Neuronal stem cell (in vitro differentiated cells): ENCODE measurements around the gene BMP4.

Source experiments
- DNase-seq: peaks from one replicate; pipeline ENCODE4 v3.0.0-alpha.2; 2013; ENCODE audit warnings: low spot score
- H2AFZ ChIP-seq: one replicate; pipeline ENCODE4 v1.6.1; 2013; ENCODE audit warnings: mild to moderate bottlenecking, low read length, inconsistent platforms
- H2AK5ac ChIP-seq: 2 replicates; pipeline ENCODE4 v1.6.1; 2013; ENCODE audit warnings: low read depth, mild to moderate bottlenecking, inconsistent platforms, low read length, moderate library complexity, mixed read lengths
- H2BK120ac ChIP-seq: 2 replicates; pipeline ENCODE4 v1.6.1; 2013; ENCODE audit warnings: low read depth, mild to moderate bottlenecking, inconsistent platforms, low read length, moderate library complexity, mixed read lengths
- H2BK12ac ChIP-seq: one replicate; pipeline ENCODE4 v1.6.1; 2013; ENCODE audit warnings: low read length, inconsistent platforms
- H2BK15ac ChIP-seq: 2 replicates; pipeline ENCODE4 v1.6.1; 2013; ENCODE audit warnings: mild to moderate bottlenecking, low read length, inconsistent platforms, mixed read lengths
- H2BK5ac ChIP-seq: one replicate; pipeline ENCODE4 v1.6.1; 2013; ENCODE audit warnings: inconsistent platforms, mild to moderate bottlenecking, low read length, moderate library complexity
- H3K14ac ChIP-seq: one replicate; pipeline ENCODE4 v1.6.1; 2013; ENCODE audit warnings: low read length, inconsistent platforms
- H3K18ac ChIP-seq: 2 replicates; pipeline ENCODE4 v1.6.1; 2013; ENCODE audit warnings: low read length, inconsistent platforms
- H3K23ac ChIP-seq: 2 replicates; pipeline ENCODE4 v1.6.1; 2013; ENCODE audit warnings: low read depth, mild to moderate bottlenecking, mixed read lengths, low read length, inconsistent platforms; ENCODE audit not compliant: poor library complexity
- H3K27ac ChIP-seq: replicated peaks from 3 replicates; pipeline ENCODE4 v1.5.1; 2013; ENCODE audit warnings: low read length, inconsistent platforms
- H3K27me3 ChIP-seq, 3 experiments: 2 replicates each; pipeline ENCODE4 v1.6.1; 2013; ENCODE audit warnings: low read length in 3 of 3, mild to moderate bottlenecking in 2 of 3, inconsistent platforms in 1 of 3, low read depth in 1 of 3, mixed read lengths in 1 of 3, moderate library complexity in 1 of 3; ENCODE audit not compliant: control insufficient read depth in 3 of 3, insufficient read depth in 3 of 3
- H3K36me3 ChIP-seq, 2 donors: replicated peaks in 1 of 2; 2 replicates each; pipeline ENCODE4 v1.6.1; 2013; ENCODE audit warnings: low read length in 2 of 2; ENCODE audit not compliant: control insufficient read depth in 2 of 2, insufficient read depth in 2 of 2
- H3K4ac ChIP-seq: 2 replicates; pipeline ENCODE4 v1.6.1; 2013; ENCODE audit warnings: inconsistent platforms, mild to moderate bottlenecking, low read length, moderate library complexity
- H3K4me1 ChIP-seq, 2 donors: 1 replicate in 1 of 2; 2 replicates in 1 of 2; pipeline ENCODE4 v1.6.1; 2013; ENCODE audit warnings: low read length in 2 of 2, low read depth in 1 of 2; ENCODE audit not compliant: control insufficient read depth in 2 of 2, insufficient read depth in 1 of 2
- H3K4me2 ChIP-seq: one replicate; pipeline ENCODE4 v1.6.1; 2013; ENCODE audit warnings: mild to moderate bottlenecking, low read length, inconsistent platforms; ENCODE audit not compliant: insufficient read depth, poor library complexity, severe bottlenecking
- H3K4me3 ChIP-seq, 2 donors: 2 replicates each; pipeline ENCODE4 v1.5.1; 2013; ENCODE audit warnings: low read length in 2 of 2, mild to moderate bottlenecking in 2 of 2, inconsistent platforms in 1 of 2, moderate library complexity in 1 of 2
- H3K79me1 ChIP-seq: one replicate; pipeline ENCODE4 v1.6.1; 2013; ENCODE audit warnings: low read depth, mild to moderate bottlenecking, inconsistent platforms, low read length, moderate library complexity
- H3K9ac ChIP-seq: one replicate; pipeline ENCODE4 v1.6.1; 2013; ENCODE audit warnings: mild to moderate bottlenecking, low read depth, low read length, inconsistent platforms; ENCODE audit not compliant: poor library complexity
- H3K9me3 ChIP-seq, 2 donors: replicated peaks in 1 of 2; 2 replicates each; pipeline versions ENCODE3 to v1.6.1; 2013; ENCODE audit warnings: low read length in 2 of 2, mild to moderate bottlenecking in 2 of 2, inconsistent platforms in 1 of 2, low read depth in 1 of 2, mixed read lengths in 1 of 2, moderate library complexity in 1 of 2; ENCODE audit not compliant: control insufficient read depth in 2 of 2, insufficient read depth in 1 of 2
- H4K8ac ChIP-seq: one replicate; pipeline ENCODE4 v1.6.1; 2013; ENCODE audit warnings: low read depth, mild to moderate bottlenecking, inconsistent platforms, low read length, moderate library complexity
- H4K91ac ChIP-seq: one replicate; pipeline ENCODE4 v1.6.1; 2013; ENCODE audit warnings: low read length, low read depth, mild to moderate bottlenecking, inconsistent platforms; ENCODE audit not compliant: poor library complexity
- WGBS, 2 donors: extraction: QIAGEN DNeasy Blood & Tissue Kit; methylation state at CpG; one replicate each; pipeline ENCODE4 v1.1.7; 2013; ENCODE audit warnings: missing lambda C conversion rate in 2 of 2, mixed read lengths in 1 of 2; ENCODE audit not compliant: insufficient read length in 2 of 2, insufficient replicate concordance in 1 of 2; ENCODE audit errors: extremely low coverage in 2 of 2; 5-methylcytosine and 5-hydroxymethylcytosine counted together

The BMP4 gene

GRCh38 chr14:53958628-53959027, 2.0 kb upstream of the BMP4 start:
- H3K4me3 ChIP-seq = no peak overlapping the region
- no peaks in the 10 kb centered on the region for H3K9me3 ChIP-seq
- no peak overlapping the region for H3K4me2 ChIP-seq
- no peak overlapping the region for H2BK120ac ChIP-seq
- no peak overlapping the region for H3K4ac ChIP-seq
- no peak overlapping the region for H4K91ac ChIP-seq
- H2AFZ ChIP-seq = no peak overlapping the region
- H3K36me3 ChIP-seq = no peaks in the 10 kb centered on the region
- H3K4me1 ChIP-seq = peaks cover 2 to 11% of the 10 kb centered on the region in 2 donors
- H3K79me1 ChIP-seq = peaks cover 4% of the 10 kb centered on the region
- H3K27ac ChIP-seq = no peak overlapping the region
- H2BK5ac ChIP-seq = no peak overlapping the region
- H3K14ac ChIP-seq = no peak overlapping the region
- H3K9ac ChIP-seq = no peak overlapping the region
- H2BK15ac ChIP-seq = no peak overlapping the region
- no peak for DNase-seq
- WGBS, 2 donors = no CpG with 5 or more reads among the region's 2 CpGs
- no peak overlapping the region for H3K23ac ChIP-seq
- H2BK12ac ChIP-seq = no peak overlapping the region
- H3K27me3 ChIP-seq = peaks cover 25 to 95% (median 54%) of the 10 kb centered on the region in 3 experiments
- no peak overlapping the region for H4K8ac ChIP-seq
- H3K18ac ChIP-seq = no peak overlapping the region
- no peak overlapping the region for H2AK5ac ChIP-seq

- Histone ChIP-seq H3K36me3 (no peaks in the 10 kb centered on the region), H3K4me3 (no peak overlapping the region), H3K9ac (no peak overlapping the region), H2AFZ (no peak overlapping the region), H3K27me3 (peaks cover 20 to 92% (median 49%) of the 10 kb centered on the region in 3 experiments), H4K91ac (no peak overlapping the region), H3K23ac (no peak overlapping the region), H3K4ac (no peak overlapping the region), H2BK120ac (no peak overlapping the region), H2BK12ac (no peak overlapping the region), H2AK5ac (no peak overlapping the region), H3K18ac (no peak overlapping the region), H2BK15ac (no peak overlapping the region), H4K8ac (no peak overlapping the region), H3K9me3 (no peaks in the 10 kb centered on the region), H3K14ac (no peak overlapping the region), H3K4me2 (no peak overlapping the region), H3K27ac (no peak overlapping the region), H2BK5ac (no peak overlapping the region), H3K4me1 (peaks cover 4 to 6% of the 10 kb centered on the region in 2 donors), H3K79me1 (no peaks in the 10 kb centered on the region)
- DNase-seq = no peak
These were observed 1.1 kb upstream of the BMP4 start for GRCh38 chr14:53957739-53958138.

- DNase-seq = no peak
- H3K4me2 ChIP-seq = peak overlapping the region; percentile 56
These were observed 776 bp downstream of the BMP4 start for GRCh38 chr14:53955671-53956426.

GRCh38 chr14:53955229-53955556, 1.4 kb downstream of the BMP4 start:
- H4K91ac ChIP-seq = no peak overlapping the region
- peaks cover 20 to 98% (median 69%) of the 10 kb centered on the region in 3 experiments for H3K27me3 ChIP-seq
- H3K79me1 ChIP-seq = no peaks in the 10 kb centered on the region
- H3K9me3 ChIP-seq = no peaks in the 10 kb centered on the region
- H2BK120ac ChIP-seq = no peak overlapping the region
- no peak overlapping the region for H3K23ac ChIP-seq
- H2AFZ ChIP-seq = peak overlapping the region; percentile 95
- H3K36me3 ChIP-seq = no peaks in the 10 kb centered on the region
- no peak overlapping the region for H3K18ac ChIP-seq
- H2AK5ac ChIP-seq = no peak overlapping the region
- H3K9ac ChIP-seq = no peak overlapping the region
- H3K27ac ChIP-seq = no peak overlapping the region
- WGBS, 2 donors = no CpG with 5 or more reads among the region's 17 CpGs
- no peak overlapping the region for H3K14ac ChIP-seq
- H2BK5ac ChIP-seq = no peak overlapping the region
- no peak overlapping the region for H4K8ac ChIP-seq
- H3K4me1 ChIP-seq = peaks cover 6 to 12% of the 10 kb centered on the region in 2 donors
- peak overlapping the region; percentile 85 for H3K4me2 ChIP-seq
- H3K4me3 ChIP-seq = peak overlapping the region in 1 of 2 donors; percentile 69
- DNase-seq = no peak
- H3K4ac ChIP-seq = no peak overlapping the region
- H2BK12ac ChIP-seq = no peak overlapping the region
- H2BK15ac ChIP-seq = no peak overlapping the region

More at GRCh38 chr14:53955671-53956426, 776 bp downstream of the BMP4 start:
- H4K8ac ChIP-seq = no peak overlapping the region
- H3K79me1 ChIP-seq = no peaks in the 10 kb centered on the region
- WGBS, 2 donors = no CpG with 5 or more reads among the region's 52 CpGs
- H2BK120ac ChIP-seq = no peak overlapping the region
- H2BK15ac ChIP-seq = peak overlapping the region; percentile 50
- no peak overlapping the region for H3K9ac ChIP-seq
- no peak overlapping the region for H2AFZ ChIP-seq
- no peak overlapping the region for H3K4ac ChIP-seq
- no peak overlapping the region for H2AK5ac ChIP-seq
- no peak overlapping the region for H4K91ac ChIP-seq
- H3K9me3 ChIP-seq = no peaks in the 10 kb centered on the region
- peak overlapping the region; percentile 56 for H3K23ac ChIP-seq
- no peak overlapping the region for H3K14ac ChIP-seq
- H3K18ac ChIP-seq = peak overlapping the region; percentile 53
- H3K4me1 ChIP-seq = peaks cover 6 to 12% of the 10 kb centered on the region in 2 donors
- H2BK12ac ChIP-seq = no peak overlapping the region
- no peak overlapping the region for H2BK5ac ChIP-seq
- peak overlapping the region in 1 of 2 donors; percentile 75 for H3K4me3 ChIP-seq
- no peaks in the 10 kb centered on the region for H3K36me3 ChIP-seq
- no peak overlapping the region for H3K27ac ChIP-seq
- H3K27me3 ChIP-seq = peaks cover 20 to 96% (median 62%) of the 10 kb centered on the region in 3 experiments
